Lower lobe of right lung (tissue), 2 donors: ENCODE results near the gene PDE4B. TPM values are rescaled to one million over a fixed set of nuclear protein-coding genes. Genes with fewer than 3 reads are reported as not detected.

Experiments used
- ATAC-seq, 2 donors: fragments of 200-7000 bp; cut with Tn5 transposase; one replicate each; pipeline ENCODE4 v1.9.1; 2020 to 2022; ENCODE audit warnings: mild to moderate bottlenecking in 2 of 2, moderate library complexity in 2 of 2
- DNase-seq: peaks from one replicate; pipeline ENCODE4 v3.0.0-alpha.2; 2020
- H3K27ac ChIP-seq: fragments of 200-600 bp; one replicate; pipeline ENCODE4 v1.8.0; 2022
- H3K27me3 ChIP-seq: fragments of 200-600 bp; one replicate; pipeline ENCODE4 v1.8.0; 2022; ENCODE audit warnings: low read depth
- H3K36me3 ChIP-seq: fragments of 200-600 bp; one replicate; pipeline ENCODE4 v1.8.0; 2022; ENCODE audit warnings: mild to moderate bottlenecking
- H3K4me1 ChIP-seq: fragments of 200-600 bp; one replicate; pipeline ENCODE4 v1.8.0; 2022
- H3K4me3 ChIP-seq: fragments of 200-600 bp; one replicate; pipeline ENCODE4 v1.8.0; 2022; ENCODE audit warnings: mild to moderate bottlenecking
- H3K9me3 ChIP-seq: fragments of 200-600 bp; one replicate; pipeline ENCODE4 v1.8.0; 2022
- intact Hi-C: fragments of 100-400 bp; cut with DNase I; formaldehyde crosslinking; loops from one replicate; pipeline ENCODE4 v1.11.0; 2022
- total RNA-seq: library from RNA; stranded (reverse); fragmentation: NEBNext Ultra II Directional; extraction: Animal tissue kit (Norgen Biotek cat#: 25700); gene quantifications from one replicate; pipeline ENCODE4 v1.2.1, GENCODE V29; 2021
- TF ChIP-seq, protein P1 (sequence below): fragments of 200-600 bp; IDR thresholded peaks from one replicate; pipeline ENCODE4 v1.8.0; 2022; ENCODE audit warnings: antibody characterized with exemption, mild to moderate bottlenecking
- donor health status: DM: no; HTN: yes; CAD: no; lungs with severe emphysema.

The PDE4B gene
- total RNA-seq, 1 donor from 2014 or later, result 26.9 TPM

DNA sequence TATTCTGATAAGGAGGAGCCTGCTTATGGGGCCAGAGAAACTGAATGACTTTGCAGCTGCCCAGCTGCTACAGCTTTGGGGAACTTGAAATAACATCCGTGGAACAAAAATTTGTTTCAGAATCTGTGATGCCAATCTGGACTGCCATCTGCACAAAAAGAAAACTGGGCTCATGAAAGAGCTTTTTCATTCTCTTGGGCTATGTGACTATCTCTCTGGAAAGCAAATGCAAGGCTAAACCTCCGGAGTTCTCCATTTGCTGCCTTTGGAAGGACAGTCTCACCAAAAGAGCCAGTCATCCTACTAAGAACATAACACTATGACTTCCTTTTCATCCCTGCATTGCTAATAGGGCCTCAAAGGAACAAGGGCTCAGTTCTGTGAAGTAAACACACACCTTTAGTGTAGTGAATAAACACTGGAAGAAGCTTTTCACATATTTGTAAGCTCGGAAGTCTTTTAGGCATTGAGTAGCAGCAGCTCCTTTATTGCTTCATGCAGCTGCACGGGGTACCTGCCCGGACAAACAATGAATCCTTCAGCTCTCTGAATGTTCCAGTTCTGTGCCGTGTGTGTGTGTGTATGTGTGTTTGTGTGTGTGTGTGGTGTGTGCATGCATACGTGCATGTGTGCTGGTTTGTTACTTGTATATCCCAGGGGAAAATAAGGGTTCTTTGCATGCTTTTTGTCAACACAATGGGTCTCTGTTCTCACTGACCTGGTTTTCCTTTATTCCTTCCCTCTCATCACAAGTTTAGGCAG, 485.7 kb downstream of the PDE4B start:
- Histone ChIP-seq H3K4me1 (peaks cover 66% of the 10 kb centered on the region), H3K9me3 (no peaks in the 10 kb centered on the region), H3K27me3 (no peaks in the 10 kb centered on the region), H3K36me3 (no peaks in the 10 kb centered on the region), H3K27ac (peak overlapping the region; percentile 37), H3K4me3 (no peak overlapping the region)
- TF ChIP-seq, protein P1, sequence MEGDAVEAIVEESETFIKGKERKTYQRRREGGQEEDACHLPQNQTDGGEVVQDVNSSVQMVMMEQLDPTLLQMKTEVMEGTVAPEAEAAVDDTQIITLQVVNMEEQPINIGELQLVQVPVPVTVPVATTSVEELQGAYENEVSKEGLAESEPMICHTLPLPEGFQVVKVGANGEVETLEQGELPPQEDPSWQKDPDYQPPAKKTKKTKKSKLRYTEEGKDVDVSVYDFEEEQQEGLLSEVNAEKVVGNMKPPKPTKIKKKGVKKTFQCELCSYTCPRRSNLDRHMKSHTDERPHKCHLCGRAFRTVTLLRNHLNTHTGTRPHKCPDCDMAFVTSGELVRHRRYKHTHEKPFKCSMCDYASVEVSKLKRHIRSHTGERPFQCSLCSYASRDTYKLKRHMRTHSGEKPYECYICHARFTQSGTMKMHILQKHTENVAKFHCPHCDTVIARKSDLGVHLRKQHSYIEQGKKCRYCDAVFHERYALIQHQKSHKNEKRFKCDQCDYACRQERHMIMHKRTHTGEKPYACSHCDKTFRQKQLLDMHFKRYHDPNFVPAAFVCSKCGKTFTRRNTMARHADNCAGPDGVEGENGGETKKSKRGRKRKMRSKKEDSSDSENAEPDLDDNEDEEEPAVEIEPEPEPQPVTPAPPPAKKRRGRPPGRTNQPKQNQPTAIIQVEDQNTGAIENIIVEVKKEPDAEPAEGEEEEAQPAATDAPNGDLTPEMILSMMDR, result no peak
- no peak for DNase-seq
- intact Hi-C loops, result no loop called here
- peak; percentile 48 to 65 for ATAC-seq

DNA sequence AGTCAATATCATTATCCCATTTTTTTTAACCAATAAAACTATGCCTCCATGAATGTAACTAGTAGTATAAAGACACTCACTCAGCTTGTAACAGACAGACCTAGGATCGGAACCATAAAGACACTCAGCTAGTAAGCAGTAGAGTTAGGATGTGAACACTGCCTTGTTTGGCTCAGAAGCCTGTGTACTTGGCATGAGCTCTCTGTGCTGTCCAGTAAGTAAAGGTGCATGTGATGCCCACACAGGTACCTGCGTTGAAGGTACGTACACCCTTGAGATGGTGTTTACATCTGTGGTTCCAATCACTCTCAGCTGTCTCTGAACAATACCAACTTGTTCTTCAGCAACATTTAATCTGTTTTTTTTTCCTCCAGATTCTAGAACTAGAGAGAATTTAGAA, 489.1 kb downstream of the PDE4B start:
- peak in 1 of 2 donors; percentile 26 for ATAC-seq

DNA sequence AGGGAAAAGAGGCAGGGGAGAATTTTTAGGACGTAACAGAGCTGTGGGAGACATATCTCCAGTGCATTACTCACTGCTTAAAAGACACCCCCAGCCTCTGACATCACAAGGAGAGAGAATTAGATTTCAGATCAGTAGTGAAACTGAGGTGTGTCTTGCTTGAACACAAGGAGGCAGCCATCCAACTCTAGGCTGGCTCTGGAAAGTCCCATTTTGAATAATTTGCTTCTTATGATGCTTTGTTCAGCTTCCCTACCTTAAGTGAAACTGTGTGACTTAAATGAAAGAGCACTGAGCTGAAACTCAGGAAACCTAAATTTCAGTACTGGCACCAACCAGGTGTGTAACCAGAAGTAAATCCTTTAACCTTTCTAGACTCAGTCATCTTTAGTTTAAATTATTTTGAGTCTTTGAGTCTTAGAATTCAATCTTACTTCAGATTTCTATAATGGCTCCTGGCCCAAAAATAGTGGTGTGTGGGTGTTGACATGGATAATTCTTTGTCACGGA, 489.7 kb downstream of the PDE4B start:
- no peaks in the 10 kb centered on the region for H3K9me3 ChIP-seq
- DNase-seq, result no peak
- no peaks in the 10 kb centered on the region for H3K27me3 ChIP-seq
- peak; percentile 63 to 76 for ATAC-seq
- peak overlapping the region; percentile 59 for H3K27ac ChIP-seq
- TF ChIP-seq, protein P1, result no peak
- intact Hi-C loops, result no loop called here
- no peaks in the 10 kb centered on the region for H3K36me3 ChIP-seq
- no peak overlapping the region for H3K4me3 ChIP-seq
- peaks cover 57% of the 10 kb centered on the region for H3K4me1 ChIP-seq

More for the DNA sequence above, 489.1 kb downstream of the PDE4B start:
- H3K4me1 ChIP-seq, result peaks cover 57% of the 10 kb centered on the region
- H3K27ac ChIP-seq, result peak overlapping the region; percentile 59
- intact Hi-C loops, result no loop called here
- no peaks in the 10 kb centered on the region for H3K9me3 ChIP-seq
- TF ChIP-seq, protein P1, result no peak
- H3K27me3 ChIP-seq, result no peaks in the 10 kb centered on the region
- no peak for DNase-seq
- no peaks in the 10 kb centered on the region for H3K36me3 ChIP-seq
- H3K4me3 ChIP-seq, result no peak overlapping the region

DNA sequence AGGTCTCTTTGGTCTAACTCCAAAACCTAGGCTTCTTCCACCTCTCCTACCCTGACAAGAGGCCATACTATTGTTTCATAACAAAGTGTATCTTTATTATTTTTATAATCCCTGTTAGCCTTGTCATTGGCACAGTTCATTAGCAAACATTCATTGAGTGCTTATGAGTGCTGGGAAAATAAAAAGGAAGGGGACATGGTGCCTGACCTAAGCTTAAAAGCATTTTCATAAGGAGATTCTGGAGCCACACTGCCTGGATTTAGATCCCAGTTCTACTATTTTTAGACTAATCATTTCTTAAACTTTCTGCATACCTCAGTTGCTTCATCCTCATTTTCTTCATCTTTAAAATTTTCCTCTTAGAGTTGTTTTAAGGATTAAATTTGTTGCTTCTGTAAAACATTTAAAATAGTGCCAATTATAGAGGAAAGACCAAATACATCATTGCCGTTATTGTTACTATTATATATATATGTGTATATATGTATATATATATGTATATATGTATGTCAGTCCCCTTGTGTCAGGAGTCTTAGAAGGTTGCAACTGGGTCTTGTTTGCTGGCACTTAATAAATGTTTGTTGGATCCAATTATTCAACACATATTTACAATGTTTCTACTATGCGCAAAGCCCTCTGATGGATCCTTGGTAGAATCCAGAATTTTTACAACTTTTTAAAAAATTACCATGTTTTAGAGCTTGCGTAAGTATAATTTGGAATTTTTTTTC, 490.4 kb downstream of the PDE4B start:
- no peak for DNase-seq
- H3K27me3 ChIP-seq, result no peaks in the 10 kb centered on the region
- H3K4me3 ChIP-seq, result no peak overlapping the region
- intact Hi-C loops, result no loop called here
- H3K9me3 ChIP-seq, result no peaks in the 10 kb centered on the region
- peaks cover 50% of the 10 kb centered on the region for H3K4me1 ChIP-seq
- TF ChIP-seq, protein P1, result no peak
- peak; percentile 69 to 86 for ATAC-seq
- H3K36me3 ChIP-seq, result no peaks in the 10 kb centered on the region
- H3K27ac ChIP-seq, result peak overlapping the region; percentile 59

DNA sequence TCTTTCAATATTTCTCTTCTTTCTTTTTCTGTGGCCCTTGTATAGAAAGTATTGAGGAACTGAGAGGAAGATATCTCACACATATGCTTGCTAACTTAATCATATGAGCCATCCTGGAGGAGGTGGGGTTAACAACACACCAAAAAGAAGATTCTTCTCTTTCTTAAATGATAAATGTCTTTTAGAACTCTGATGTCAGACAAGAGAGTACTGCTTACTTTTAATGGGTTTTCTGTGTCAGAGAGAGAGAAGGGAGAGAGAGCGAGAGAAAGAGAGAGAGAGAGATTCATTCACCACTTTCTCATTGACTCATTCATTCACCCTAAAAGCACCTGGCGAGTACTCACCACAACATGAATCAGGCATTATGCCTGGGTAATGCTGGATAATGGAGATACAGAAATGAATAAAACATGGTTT, 490.9 kb downstream of the PDE4B start:
- peak overlapping the region; percentile 59 for H3K27ac ChIP-seq
- H3K27me3 ChIP-seq, result no peaks in the 10 kb centered on the region
- no peaks in the 10 kb centered on the region for H3K36me3 ChIP-seq
- DNase-seq (no peak), ATAC-seq (no peak)
- no peak overlapping the region for H3K4me3 ChIP-seq
- H3K4me1 ChIP-seq, result peaks cover 44% of the 10 kb centered on the region
- H3K9me3 ChIP-seq, result no peaks in the 10 kb centered on the region
- TF ChIP-seq, protein P1, result no peak
- intact Hi-C loops, result no loop called here
